Stomach (tissue), 19 donors: ENCODE data around the gene IFI27L1. TPM values are rescaled to one million over a fixed set of nuclear protein-coding genes. Genes with fewer than 3 reads are reported as not detected.
A peak's percentile ranks its signal among the peaks of the same experiment; 100 is the strongest.

Source experiments
- DNase-seq, 2 donors: peaks; one replicate each; pipeline versions ENCODE4 v3.0.0 to v3.0.0-alpha.2; 2013 to 2019
- H3K27ac ChIP-seq, 5 donors: fragments of 200-600 bp in 4 of 5; sonication (generic) in 4 of 5; one replicate each; pipeline ENCODE4 v1.5.1; 2013 to 2019; ENCODE audit warnings: mild to moderate bottlenecking in 1 of 5, moderate library complexity in 1 of 5
- H3K27me3 ChIP-seq, 3 donors: fragments of 200-600 bp; sonication (generic); one replicate each; pipeline ENCODE4 v1.5.1; 2017 to 2019; ENCODE audit warnings: mixed run types in 1 of 3
- H3K36me3 ChIP-seq, 4 donors: fragments of 200-600 bp; sonication (generic); 1 replicate in 3 of 4; 2 replicates in 1 of 4; pipeline ENCODE4 v1.5.1; 2016 to 2019
- H3K4me1 ChIP-seq, 4 donors: fragments of 200-600 bp; sonication (generic); one replicate each; pipeline ENCODE4 v1.5.1; 2016 to 2019
- H3K4me3 ChIP-seq, 4 donors: fragments of 200-600 bp; sonication (generic) in 3 of 4; one replicate each; pipeline ENCODE4 v1.5.1; 2016 to 2019; ENCODE audit warnings: mild to moderate bottlenecking in 1 of 4
- H3K9me3 ChIP-seq, 4 donors: fragments of 200-600 bp; sonication (generic); one replicate each; pipeline ENCODE4 v1.5.1; 2016 to 2019
- EP300 ChIP-seq: sonication (generic); formaldehyde crosslinking; IDR thresholded peaks from one replicate; pipeline ENCODE4 v1.6.1; 2017; ENCODE audit warnings: antibody characterized with exemption
- POLR2A ChIP-seq, 4 donors: fragments of 450-650 bp; IDR thresholded peaks; one replicate each; pipeline ENCODE4 v1.6.1; 2016; ENCODE audit warnings: antibody characterized with exemption in 4 of 4, control low read depth in 2 of 4, mild to moderate bottlenecking in 1 of 4, moderate library complexity in 1 of 4
- POLR2AphosphoS5 ChIP-seq, 3 donors: sonication (generic); formaldehyde crosslinking; IDR thresholded peaks; one replicate each; pipeline ENCODE4 v1.6.1; 2016; ENCODE audit warnings: antibody characterized with exemption in 3 of 3
- WGBS, 5 donors: extraction: QIAGEN DNeasy Blood & Tissue Kit in 3 of 5; methylation state at CpG; one replicate each; pipeline versions ENCODE4 v1.1.5 to v1.1.7; 2013 to 2018; 5-methylcytosine and 5-hydroxymethylcytosine counted together
- intact Hi-C: fragments of 100-400 bp; cut with DNase I; formaldehyde crosslinking; loops from one replicate; pipeline ENCODE4 v1.15.1; 2023; ENCODE audit warnings: low total_unique reads
- long read RNA-seq, 10 donors: transcript quantifications; one replicate each; lab custom pipeline, GENCODE V29; 2026
- polyA plus RNA-seq, 3 donors: library from polyadenylated mRNA; stranded (reverse); fragments of 200-250 nt; gene quantifications; one replicate each; pipeline ENCODE4 v1.2.3, GENCODE V29; 2013
- total RNA-seq, 5 donors: library from RNA; depleted of rRNA; stranded (reverse); fragments of >200 nt; gene quantifications; one replicate each; pipeline versions ENCODE4 v1.1.0 to v1.2.3, GENCODE V29; 2014 to 2016
- TF ChIP-seq, protein P1 (sequence below), 7 experiments: fragments of 450-650 bp in 4 of 7; fragments of 200-600 bp in 3 of 7; sonication (generic) in 3 of 7; IDR thresholded peaks; one replicate each; pipeline ENCODE4 v1.5.1; 2016 to 2019; ENCODE audit warnings: antibody characterized with exemption in 7 of 7, control low read depth in 2 of 7, mild to moderate bottlenecking in 1 of 7
- donor health status: healthy with polysubstance abuse.
- donor health status: Bipolar disorder and iron deficiency.
- donor health status: healthy.

The IFI27L1 gene, protein sequence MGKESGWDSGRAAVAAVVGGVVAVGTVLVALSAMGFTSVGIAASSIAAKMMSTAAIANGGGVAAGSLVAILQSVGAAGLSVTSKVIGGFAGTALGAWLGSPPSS
- 10 to 100 TPM in 2 of 5 donors, 1 to 10 TPM in 2, not detected in 1; 1.6 to 17.1 (median 9.3) TPM for total RNA-seq
- polyA plus RNA-seq: 10 to 100 TPM in 2 of 3 donors, 1 to 10 TPM in 1; 9.9 to 33.7 (median 23.5) TPM
- long read RNA-seq, donor 1, partial matches to known transcripts: 0 of 1 reads
- long read RNA-seq, donor 1, other reads (novel, unspliced or antisense): 0 of 1 reads
- long read RNA-seq, donor 2, transcript IFI27L1-209 (5 exons, 680 nt): major isoform, 5 of 10 reads
- long read RNA-seq, donor 2, partial matches to known transcripts: 5 of 10 reads
- long read RNA-seq, donor 2, other reads (novel, unspliced or antisense): 0 of 10 reads
- long read RNA-seq, donor 3, partial matches to known transcripts: 0 of 3 reads
- long read RNA-seq, donor 3, other reads (novel, unspliced or antisense): 0 of 3 reads
- long read RNA-seq, donor 4, partial matches to known transcripts: 0 of 1 reads
- long read RNA-seq, donor 4, other reads (novel, unspliced or antisense): 0 of 1 reads
- long read RNA-seq, donor 5, transcript IFI27L1-209 (5 exons, 680 nt): major isoform, 6 of 6 reads
- long read RNA-seq, donor 5, partial matches to known transcripts: 0 of 6 reads
- long read RNA-seq, donor 5, other reads (novel, unspliced or antisense): 0 of 6 reads
- long read RNA-seq, donor 6, transcript IFI27L1-209 (5 exons, 680 nt): major isoform, 11 of 16 reads
- long read RNA-seq, donor 6, partial matches to known transcripts: 0 of 16 reads
- long read RNA-seq, donor 6, other reads (novel, unspliced or antisense): 0 of 16 reads
- long read RNA-seq, donor 7, transcript IFI27L1-209 (5 exons, 680 nt): major isoform, 7 of 8 reads
- long read RNA-seq, donor 7, partial matches to known transcripts: 0 of 8 reads
- long read RNA-seq, donor 7, other reads (novel, unspliced or antisense): 0 of 8 reads
- long read RNA-seq, donor 8, transcript IFI27L1-209 (5 exons, 680 nt): major isoform, 8 of 8 reads
- long read RNA-seq, donor 8, partial matches to known transcripts: 0 of 8 reads
- long read RNA-seq, donor 8, other reads (novel, unspliced or antisense): 0 of 8 reads
- long read RNA-seq, donor 9, transcript IFI27L1-209 (5 exons, 680 nt): major isoform, 6 of 6 reads
- long read RNA-seq, donor 9, partial matches to known transcripts: 0 of 6 reads
- long read RNA-seq, donor 9, other reads (novel, unspliced or antisense): 0 of 6 reads
- long read RNA-seq, donor 10, transcript IFI27L1-209 (5 exons, 680 nt): major isoform, 5 of 6 reads
- long read RNA-seq, donor 10, partial matches to known transcripts: 0 of 6 reads
- long read RNA-seq, donor 10, other reads (novel, unspliced or antisense): 0 of 6 reads

GRCh38 chr14:94080621-94081385, at the start of gene IFI27L1, which contains the start of gene DDX24:
Gene IFI27L1, plus strand, starts transcription at chr14:94081310. Its CDS starts 15,628 bp downstream, at chr14:94096938.
Gene DDX24, minus strand, starts transcription at chr14:94081202. Its CDS starts 1,460 bp downstream, at chr14:94079742.
- no peaks in the 10 kb centered on the region for H3K27me3 ChIP-seq
- H3K27ac ChIP-seq: peak within 1 kb of the TSS; percentile 93 to 97 (median 95)
- peak; percentile 98 to 99 for DNase-seq
- peak within 1 kb of the TSS; percentile 90 to 98 (median 94) for H3K4me3 ChIP-seq
- peaks cover 38 to 58% (median 49%) of the 10 kb centered on the region in 4 donors for H3K4me1 ChIP-seq
- TF ChIP-seq POLR2A (IDR thresholded peaks at IDR 0.05) (peak in 2 of 4 donors; percentile 93 to 94), EP300 (no peak), POLR2AphosphoS5 (IDR thresholded peaks at IDR 0.05) (peak; percentile 98 to 99 (median 99))
- 0 to 1% (median 0%) methylated on average over 44 to 77 of the region's 77 CpGs for WGBS, 5 donors
- peaks cover 0 to 32% (median 22%) of the 10 kb centered on the region in 4 donors for H3K36me3 ChIP-seq
- no peaks in the 10 kb centered on the region for H3K9me3 ChIP-seq
- intact Hi-C loops: no loop called here

GRCh38 chr14:94031883-94032279, 49.2 kb upstream of the IFI27L1 start:
- no peak for DNase-seq
- H3K4me1 ChIP-seq: peaks cover 7 to 24% (median 11%) of the 10 kb centered on the region in 4 donors
- H3K36me3 ChIP-seq: no peaks in the 10 kb centered on the region
- H3K27ac ChIP-seq: no peak overlapping the region
- no peaks in the 10 kb centered on the region for H3K9me3 ChIP-seq
- no peaks in the 10 kb centered on the region for H3K27me3 ChIP-seq
- no peak for TF ChIP-seq EP300
- H3K4me3 ChIP-seq: no peak overlapping the region
- 76 to 80% (median 77%) methylated on average over 6 to 7 of the region's 7 CpGs for WGBS, 5 donors
- intact Hi-C loops: loop anchor here (5.0 kb wide), 1 partner anchor 105 kb away; no protein-coding TSS in a partner anchor

GRCh38 chr14:94034886-94035285, 46.2 kb upstream of the IFI27L1 start:
- Histone ChIP-seq H3K9me3 (no peaks in the 10 kb centered on the region), H3K4me1 (no peaks in the 10 kb centered on the region), H3K27me3 (no peaks in the 10 kb centered on the region), H3K4me3 (no peak overlapping the region), H3K36me3 (peaks cover 0 to 3% (median 0%) of the 10 kb centered on the region in 4 donors), H3K27ac (no peak overlapping the region)
- no peak for DNase-seq
- WGBS, 5 donors: 84 to 97% (median 91%) methylated on average over 3 of the region's 3 CpGs
- intact Hi-C loops: loop anchor here (5.0 kb wide), 1 partner anchor 102 kb away; no protein-coding TSS in a partner anchor
- TF ChIP-seq POLR2A (IDR thresholded peaks at IDR 0.05) (no peak), POLR2AphosphoS5 (IDR thresholded peaks at IDR 0.05) (no peak), EP300 (no peak)
- TF ChIP-seq, protein P1, sequence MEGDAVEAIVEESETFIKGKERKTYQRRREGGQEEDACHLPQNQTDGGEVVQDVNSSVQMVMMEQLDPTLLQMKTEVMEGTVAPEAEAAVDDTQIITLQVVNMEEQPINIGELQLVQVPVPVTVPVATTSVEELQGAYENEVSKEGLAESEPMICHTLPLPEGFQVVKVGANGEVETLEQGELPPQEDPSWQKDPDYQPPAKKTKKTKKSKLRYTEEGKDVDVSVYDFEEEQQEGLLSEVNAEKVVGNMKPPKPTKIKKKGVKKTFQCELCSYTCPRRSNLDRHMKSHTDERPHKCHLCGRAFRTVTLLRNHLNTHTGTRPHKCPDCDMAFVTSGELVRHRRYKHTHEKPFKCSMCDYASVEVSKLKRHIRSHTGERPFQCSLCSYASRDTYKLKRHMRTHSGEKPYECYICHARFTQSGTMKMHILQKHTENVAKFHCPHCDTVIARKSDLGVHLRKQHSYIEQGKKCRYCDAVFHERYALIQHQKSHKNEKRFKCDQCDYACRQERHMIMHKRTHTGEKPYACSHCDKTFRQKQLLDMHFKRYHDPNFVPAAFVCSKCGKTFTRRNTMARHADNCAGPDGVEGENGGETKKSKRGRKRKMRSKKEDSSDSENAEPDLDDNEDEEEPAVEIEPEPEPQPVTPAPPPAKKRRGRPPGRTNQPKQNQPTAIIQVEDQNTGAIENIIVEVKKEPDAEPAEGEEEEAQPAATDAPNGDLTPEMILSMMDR (IDR thresholded peaks at IDR 0.05): no peak

DNA sequence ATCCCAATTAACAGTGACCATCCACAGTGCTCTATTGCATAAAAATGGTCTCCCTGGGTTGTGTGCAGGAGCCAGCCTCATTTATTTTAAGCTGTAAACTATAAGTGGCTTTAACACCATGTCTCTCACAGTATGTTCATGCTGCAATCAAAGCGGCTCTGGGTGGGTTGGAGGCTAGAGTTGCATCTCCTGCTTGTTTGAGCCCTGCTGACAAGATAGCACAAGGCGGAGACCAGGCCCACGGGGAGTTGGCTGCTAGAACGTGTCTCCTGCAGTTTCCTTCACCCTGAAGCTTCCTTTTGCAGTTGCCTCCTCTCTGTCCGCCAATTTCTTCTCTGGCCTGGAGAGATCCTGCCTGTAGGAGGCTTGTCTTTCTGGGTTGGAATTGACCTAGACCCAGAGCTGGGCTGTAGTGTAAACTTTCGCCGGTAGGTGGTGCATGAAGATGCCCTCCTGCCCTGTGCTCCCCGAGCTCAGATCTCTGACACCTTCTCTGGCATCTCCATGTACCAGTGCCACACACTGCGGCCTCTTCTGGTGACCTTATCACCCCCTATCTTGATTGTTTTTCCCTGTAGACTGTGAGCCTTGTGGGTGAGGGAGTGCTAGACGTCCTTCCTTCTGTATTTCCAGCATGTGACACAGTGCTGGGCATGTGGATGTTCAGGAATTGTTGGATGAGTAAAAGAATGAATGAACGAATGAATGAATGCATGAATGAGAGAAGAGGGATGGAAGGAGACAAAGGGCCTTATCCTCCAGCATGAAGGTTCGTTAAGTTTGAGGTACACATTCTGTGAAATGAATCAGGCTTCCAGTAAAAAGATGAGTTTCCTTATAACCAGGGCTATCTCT, 44.6 kb upstream of the IFI27L1 start:
- intact Hi-C loops: no loop called here
- Histone ChIP-seq H3K27me3 (no peaks in the 10 kb centered on the region), H3K4me3 (no peak overlapping the region), H3K27ac (no peak overlapping the region), H3K36me3 (peaks cover 0 to 6% (median 0%) of the 10 kb centered on the region in 4 donors), H3K4me1 (peaks cover 2 to 3% (median 2%) of the 10 kb centered on the region in 4 donors), H3K9me3 (no peaks in the 10 kb centered on the region)
- no peak for TF ChIP-seq EP300
- TF ChIP-seq, protein P1 (IDR thresholded peaks at IDR 0.05): peak in 5 of 7 experiments; percentile 66 to 85 (median 81)
- peak in 1 of 3 donors; percentile 14 for TF ChIP-seq POLR2AphosphoS5 (IDR thresholded peaks at IDR 0.05)
- WGBS, 5 donors: 26 to 33% (median 27%) methylated on average over 12 of the region's 12 CpGs
- peak; percentile 78 to 85 for DNase-seq
